Smooth muscle cell of the coronary artery (primary cell): Measurements from ENCODE around the gene AMY1A. TPM values are rescaled to one million over a fixed set of nuclear protein-coding genes. Genes with fewer than 3 reads are reported as not detected.

Experiments
- total RNA-seq: library from RNA; depleted of rRNA; stranded (reverse); fragments of >200 nt; gene quantifications from 2 replicates; pipeline ENCODE4 v1.2.3, GENCODE V29; 2014; ENCODE audit warnings: low replicate concordance

AMY1A gene
- not detected in 2 replicates for total RNA-seq

GRCh38 chr1:103655460-103655859 is at the start of gene AMY1A:
Gene AMY1A, plus strand, starts transcription at chr1:103655760. Its CDS starts 571 bp downstream, at chr1:103656331.

GRCh38 chr1:103616994-103617477 is 38.5 kb upstream of the AMY1A start, which contains the start of gene AMY2A:
Gene AMY2A, plus strand, starts transcription at chr1:103617427. Its CDS starts 14 bp downstream, at chr1:103617441.

GRCh38 chr1:103696110-103696509 is 40.5 kb downstream of the AMY1A start, which contains the start of gene AMY1B:
Gene AMY1B, minus strand, starts transcription at chr1:103696210. Its CDS starts 571 bp downstream, at chr1:103695639.

Other genes with a start within 250 kb of the AMY1A start
- 1.9 and 2.7 TPM in 2 replicates for gene RNPC3, start 130.1 kb upstream of the AMY1A start, total RNA-seq
- 2.0 and 16.3 TPM in 2 replicates for gene AMY2B, start 84.2 kb upstream of the AMY1A start, total RNA-seq
- not detected in 2 replicates for gene AMY2A, start 38.3 kb upstream of the AMY1A start, total RNA-seq
- not detected in 2 replicates for gene AMY1B, start 40.5 kb downstream of the AMY1A start, total RNA-seq
- gene AMY1C, start 94.1 kb downstream of the AMY1A start, total RNA-seq, result not detected in 2 replicates